ENCODE results near the gene DSCAML1. TPM values are rescaled to one million over a fixed set of nuclear protein-coding genes. Genes with fewer than 3 reads are reported as not detected.

Gene DSCAML1
- total and polyA plus RNA-seq, 9 of the 15 experiments (the other 6 are each of a cell fraction or from before 2014, with no cell fraction given), result not detected

DNA sequence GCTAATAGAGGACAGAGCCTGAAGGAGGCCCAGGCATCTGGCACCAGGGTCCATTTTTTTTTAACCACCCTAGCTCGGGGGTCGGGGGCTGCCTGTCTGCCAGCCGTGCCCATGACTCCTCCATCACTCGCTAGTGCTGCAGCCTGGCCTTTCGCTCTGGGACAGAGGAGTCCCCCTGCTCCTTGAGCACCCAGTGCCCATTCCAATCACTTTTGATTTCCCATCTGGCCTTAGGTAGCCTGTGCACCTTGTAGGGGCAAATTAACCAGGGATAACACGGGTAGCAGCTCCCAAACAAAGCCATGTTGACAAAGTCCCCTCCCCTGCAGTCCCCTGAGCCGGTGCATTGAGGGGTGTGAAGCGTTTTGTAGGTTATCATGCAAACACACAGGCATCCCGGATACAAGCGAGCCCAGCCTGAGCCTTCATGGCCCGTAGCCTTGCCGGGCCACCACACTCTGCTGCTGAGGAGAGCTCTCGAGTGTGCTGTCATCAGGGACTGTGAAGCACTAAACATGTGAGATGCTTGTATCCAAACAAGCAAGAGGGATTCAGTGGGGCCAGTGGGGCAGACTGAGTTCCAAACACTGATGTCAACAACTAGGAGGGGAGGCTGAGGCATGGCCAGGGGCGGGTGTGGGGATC is 208.7 kb downstream of the DSCAML1 start:
- TF ChIP-seq, protein P1, sequence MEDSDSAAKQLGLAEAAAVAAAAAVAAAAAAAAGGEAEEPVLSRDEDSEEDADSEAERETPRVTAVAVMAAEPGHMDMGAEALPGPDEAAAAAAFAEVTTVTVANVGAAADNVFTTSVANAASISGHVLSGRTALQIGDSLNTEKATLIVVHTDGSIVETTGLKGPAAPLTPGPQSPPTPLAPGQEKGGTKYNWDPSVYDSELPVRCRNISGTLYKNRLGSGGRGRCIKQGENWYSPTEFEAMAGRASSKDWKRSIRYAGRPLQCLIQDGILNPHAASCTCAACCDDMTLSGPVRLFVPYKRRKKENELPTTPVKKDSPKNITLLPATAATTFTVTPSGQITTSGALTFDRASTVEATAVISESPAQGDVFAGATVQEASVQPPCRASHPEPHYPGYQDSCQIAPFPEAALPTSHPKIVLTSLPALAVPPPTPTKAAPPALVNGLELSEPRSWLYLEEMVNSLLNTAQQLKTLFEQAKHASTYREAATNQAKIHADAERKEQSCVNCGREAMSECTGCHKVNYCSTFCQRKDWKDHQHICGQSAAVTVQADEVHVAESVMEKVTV (CRISPR knock-in tag; IDR thresholded peaks at IDR 0.05), result no peak
- no peak for TF ChIP-seq ZNF184 (CRISPR knock-in tag; IDR thresholded peaks at IDR 0.05)
- TF ChIP-seq, protein P2, sequence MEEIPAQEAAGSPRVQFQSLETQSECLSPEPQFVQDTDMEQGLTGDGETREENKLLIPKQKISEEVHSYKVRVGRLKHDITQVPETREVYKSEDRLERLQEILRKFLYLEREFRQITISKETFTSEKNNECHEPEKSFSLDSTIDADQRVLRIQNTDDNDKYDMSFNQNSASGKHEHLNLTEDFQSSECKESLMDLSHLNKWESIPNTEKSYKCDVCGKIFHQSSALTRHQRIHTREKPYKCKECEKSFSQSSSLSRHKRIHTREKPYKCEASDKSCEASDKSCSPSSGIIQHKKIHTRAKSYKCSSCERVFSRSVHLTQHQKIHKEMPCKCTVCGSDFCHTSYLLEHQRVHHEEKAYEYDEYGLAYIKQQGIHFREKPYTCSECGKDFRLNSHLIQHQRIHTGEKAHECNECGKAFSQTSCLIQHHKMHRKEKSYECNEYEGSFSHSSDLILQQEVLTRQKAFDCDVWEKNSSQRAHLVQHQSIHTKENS (CRISPR knock-in tag; IDR thresholded peaks at IDR 0.05), result no peak
- TF ChIP-seq LEF1 (IDR thresholded peaks at IDR 0.05), result no peak
- no peak for TF ChIP-seq SNRNP70 (optimal IDR thresholded peaks at IDR 0.05; ENCODE audit: low read depth, low read length)
- TF ChIP-seq GABPB2 (CRISPR knock-in tag; conservative IDR thresholded peaks at IDR 0.05), result no peak
- TF ChIP-seq, protein P3, sequence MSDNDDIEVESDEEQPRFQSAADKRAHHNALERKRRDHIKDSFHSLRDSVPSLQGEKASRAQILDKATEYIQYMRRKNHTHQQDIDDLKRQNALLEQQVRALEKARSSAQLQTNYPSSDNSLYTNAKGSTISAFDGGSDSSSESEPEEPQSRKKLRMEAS (CRISPR knock-in tag; IDR thresholded peaks at IDR 0.05), result no peak
- no peak for TF ChIP-seq PCBP1 (IDR thresholded peaks at IDR 0.05; ENCODE audit: low read depth, low read length, poor library complexity, severe bottlenecking)
- in situ Hi-C loops (cut with MboI), result no loop called here
- Histone ChIP-seq H3K9me3 (replicated peaks; ENCODE audit: control insufficient read depth, insufficient read depth, low read depth, low read length) (no peaks in the 10 kb centered on the region), H3K27ac (ENCODE audit: extremely low read depth, low read depth, low read length) (no peak overlapping the region), H3K27me3 (ENCODE audit: control insufficient read depth in 2 of 2, insufficient read depth in 2 of 2, low read length in 2 of 2) (peaks cover 0 to 69% of the 10 kb centered on the region in 2 experiments; a peak in 4 of 5 replicates), H3K79me2 (ENCODE audit: control insufficient read depth, insufficient read depth, low read length) (no peaks in the 10 kb centered on the region), H4K20me1 (replicated peaks; ENCODE audit: control insufficient read depth, insufficient read depth, low read length) (0 out of 2 replicates have a peak, but pooled peaks cover 5% of the 10 kb centered on the region), H3K4me1 (replicated peaks in 1 of 2; ENCODE audit: control insufficient read depth in 2 of 2, insufficient read depth in 2 of 2, low read length in 2 of 2) (no peaks in the 10 kb centered on the region), H3K4me2 (ENCODE audit: insufficient read depth, low read length) (no peak overlapping the region), H3K4me3 (no peak overlapping the region), H3K9ac (ENCODE audit: insufficient read depth in 1 of 2, low read depth in 2 of 2, low read length in 2 of 2) (no peak overlapping the region), H3K9me1 (ENCODE audit: control insufficient read depth, insufficient read depth, low read length) (no peaks in the 10 kb centered on the region), H2AFZ (ENCODE audit: low read depth, low read length) (no peak overlapping the region), H3K36me3 (ENCODE audit: control insufficient read depth, insufficient read depth, low read length) (no peaks in the 10 kb centered on the region)
- ChIA-PET POLR2A (no interaction called here), CTCF (ENCODE audit: low intra/inter-chr PET ratio) (no interaction called here)
- FAIRE-seq, result no peak
- 0% methylated on average over 13 of the region's 14 CpGs for WGBS (ENCODE audit: insufficient coverage, low coverage, missing lambda C conversion rate)
- intact Hi-C loops (cut with micrococcal nuclease), result no loop called here
- BruUV-seq (replicated peaks), result no TSS peak
- DNase-seq (ENCODE audit: extremely low read depth in 1 of 4, low spot score in 3 of 4), result no peak
- no peak for ATAC-seq

Measured in K562 (cell line).